Measurements from ENCODE around the gene NPAT. TPM values are rescaled to one million over a fixed set of nuclear protein-coding genes. Genes with fewer than 3 reads are reported as not detected.
"Not testable (repeated sequence)": the region's sequence is repeated elsewhere in the genome, so short reads cannot be mapped to it uniquely, and the experiment has no call there.

The NPAT gene
- total RNA-seq, 1 experiment from 2014 or later, result 12.7 TPM

GRCh38 chr11:108218912-108219783, 3.3 kb downstream of the NPAT start:
- DNase-seq (ENCODE audit: low read depth), result no peak

GRCh38 chr11:108218455-108218854, 4.0 kb downstream of the NPAT start:
- DNase-seq (ENCODE audit: low read depth), result no peak

GRCh38 chr11:108216988-108217387, 5.5 kb downstream of the NPAT start:
- DNase-seq (ENCODE audit: low read depth), result no peak

- DNase-seq (ENCODE audit: low read depth), result no peak
Measured at GRCh38 chr11:108213784-108214183, 8.7 kb downstream of the NPAT start.

- DNase-seq (ENCODE audit: low read depth), result no peak
Measured at GRCh38 chr11:108210441-108210840, 12.0 kb downstream of the NPAT start.

- no peak for DNase-seq (ENCODE audit: low read depth)
Measured at GRCh38 chr11:108207683-108208060, 14.8 kb downstream of the NPAT start.

- no peak for DNase-seq (ENCODE audit: low read depth)
Measured at GRCh38 chr11:108206969-108207682, 15.3 kb downstream of the NPAT start.

- no peak for DNase-seq (ENCODE audit: low read depth)
Measured at GRCh38 chr11:108206171-108206570, 16.3 kb downstream of the NPAT start.

GRCh38 chr11:108204929-108205499, 17.4 kb downstream of the NPAT start:
- no peak for DNase-seq (ENCODE audit: low read depth)

- no peak for DNase-seq (ENCODE audit: low read depth)
Measured at GRCh38 chr11:108204376-108204775, 18.1 kb downstream of the NPAT start.

- no peak for DNase-seq (ENCODE audit: low read depth)
Measured at GRCh38 chr11:108203075-108203474, 19.4 kb downstream of the NPAT start.

- peak; percentile 30 for DNase-seq (ENCODE audit: low read depth)
Measured at GRCh38 chr11:108199446-108200321, 22.8 kb downstream of the NPAT start.

- DNase-seq (ENCODE audit: low read depth), result no peak
Measured at GRCh38 chr11:108198833-108199232, 23.6 kb downstream of the NPAT start.

GRCh38 chr11:108197351-108197750, 25.1 kb downstream of the NPAT start:
- no peak for DNase-seq (ENCODE audit: low read depth)

- DNase-seq (ENCODE audit: low read depth), result no peak
Measured at GRCh38 chr11:108196901-108197300, 25.5 kb downstream of the NPAT start.

- DNase-seq (ENCODE audit: low read depth), result no peak
Measured at GRCh38 chr11:108193725-108194124, 28.7 kb downstream of the NPAT start.

- no peak for DNase-seq (ENCODE audit: low read depth)
Measured at GRCh38 chr11:108177570-108177969, 44.9 kb downstream of the NPAT start.

- DNase-seq (ENCODE audit: low read depth), result no peak
Measured at GRCh38 chr11:108170184-108170583, 52.3 kb downstream of the NPAT start.

- no peak for DNase-seq (ENCODE audit: low read depth)
Measured at GRCh38 chr11:108167624-108168023, 54.8 kb downstream of the NPAT start.

GRCh38 chr11:108162878-108163277, 59.6 kb downstream of the NPAT start:
- DNase-seq (ENCODE audit: low read depth), result not testable (repeated sequence)

GRCh38 chr11:108160970-108161566, 61.4 kb downstream of the NPAT start:
- no peak for DNase-seq (ENCODE audit: low read depth)

Measured in Daoy (cell line).